Liver (tissue), 3 donors: ENCODE results near the gene RAD51B.

Experiments
- CTCF ChIP-seq: fragments of 150-350 bp; IDR thresholded peaks from 2 replicates; pipeline ENCODE4 v1.5.1; 2017; ENCODE audit warnings: improper control_type of control experiment, low read depth, low read length; ENCODE audit not compliant: missing input control
- MAX ChIP-seq: IDR thresholded peaks from 2 replicates; pipeline ENCODE4 v1.6.1; 2016; ENCODE audit warnings: antibody characterized with exemption
- RAD21 ChIP-seq, 2 donors: IDR thresholded peaks; 2 replicates each; pipeline ENCODE4 v1.6.1; 2016; ENCODE audit warnings: antibody characterized with exemption in 2 of 2, mild to moderate bottlenecking in 2 of 2
- REST ChIP-seq: IDR thresholded peaks from 2 replicates; pipeline ENCODE4 v1.6.1; 2016; ENCODE audit warnings: antibody characterized with exemption, mild to moderate bottlenecking
- SP1 ChIP-seq: IDR thresholded peaks from 2 replicates; pipeline ENCODE4 v1.6.1; 2018; ENCODE audit warnings: antibody characterized with exemption, mild to moderate bottlenecking
- YY1 ChIP-seq: IDR thresholded peaks from 2 replicates; pipeline ENCODE4 v1.6.1; 2016; ENCODE audit warnings: antibody characterized with exemption, mild to moderate bottlenecking
- donor health status: healthy.
- donor health status: healthy.

- TF ChIP-seq CTCF (no peak), REST (no peak), YY1 (no peak), RAD21 (IDR thresholded peaks at IDR 0.05) (no peak), SP1 (no peak), MAX (no peak)
Observed at GRCh38 chr14:67971627-67972625, 152.3 kb downstream of the RAD51B start.
